H7 (cell line): Measurements from ENCODE around the gene SRSF7. TPM values are rescaled to one million over a fixed set of nuclear protein-coding genes. Genes with fewer than 3 reads are reported as not detected.
"Not testable (repeated sequence)": the region's sequence is repeated elsewhere in the genome, so short reads cannot be mapped to it uniquely, and the experiment has no call there.

Experiments
- DNase-seq: peaks from one replicate; pipeline ENCODE4 v3.0.0; 2012
- H3K27me3 ChIP-seq: 2 replicates; pipeline ENCODE4 v1.6.0; 2011; ENCODE audit warnings: mild to moderate bottlenecking, low read length; ENCODE audit not compliant: control insufficient read depth, insufficient read depth
- H3K36me3 ChIP-seq: replicated peaks from 2 replicates; pipeline ENCODE4 v1.5.1; 2011; ENCODE audit warnings: low read length; ENCODE audit not compliant: control insufficient read depth, insufficient read depth
- H3K4me3 ChIP-seq: 2 replicates; pipeline ENCODE4 v1.5.1; 2011; ENCODE audit warnings: low read depth, mild to moderate bottlenecking, control low read depth, low read length, moderate library complexity; ENCODE audit not compliant: insufficient read depth
- total RNA-seq: library from RNA; depleted of rRNA; stranded (reverse); fragments of >200 nt; shearing (Covaris generic); gene quantifications from 2 replicates; pipeline ENCODE4 v1.2.3, GENCODE V29; 2014

Gene SRSF7
- total RNA-seq, 1 experiment from 2014 or later, result 206 TPM

- no peaks in the 10 kb centered on the region for H3K27me3 ChIP-seq
- no peak for DNase-seq
- no peaks in the 10 kb centered on the region; the same call in 1 of the 2 replicates for H3K36me3 ChIP-seq
Measured at GRCh38 chr2:38775097-38775920, 24.1 kb upstream of the SRSF7 start.

GRCh38 chr2:38771632-38772031 lies 20.5 kb upstream of the SRSF7 start:
- DNase-seq, result no peak
- H3K4me3 ChIP-seq, result no peak overlapping the region
- H3K36me3 ChIP-seq, result no peaks in the 10 kb centered on the region
- no peaks in the 10 kb centered on the region for H3K27me3 ChIP-seq

More at GRCh38 chr2:38775097-38775920, 24.1 kb upstream of the SRSF7 start:
- H3K4me3 ChIP-seq, result no peak overlapping the region

GRCh38 chr2:38765551-38765950 lies 14.4 kb upstream of the SRSF7 start:
- Histone ChIP-seq H3K36me3 (no peaks in the 10 kb centered on the region), H3K4me3 (no peak overlapping the region), H3K27me3 (no peaks in the 10 kb centered on the region)
- no peak for DNase-seq

GRCh38 chr2:38765149-38765548 lies 14.0 kb upstream of the SRSF7 start:
- no peak overlapping the region for H3K4me3 ChIP-seq
- H3K36me3 ChIP-seq, result no peaks in the 10 kb centered on the region
- no peak for DNase-seq
- no peaks in the 10 kb centered on the region for H3K27me3 ChIP-seq

GRCh38 chr2:38763728-38764127 lies 12.6 kb upstream of the SRSF7 start:
- no peaks in the 10 kb centered on the region for H3K27me3 ChIP-seq
- no peak overlapping the region for H3K4me3 ChIP-seq
- no peaks in the 10 kb centered on the region for H3K36me3 ChIP-seq
- no peak for DNase-seq

- Histone ChIP-seq H3K36me3 (no peaks in the 10 kb centered on the region), H3K27me3 (no peaks in the 10 kb centered on the region), H3K4me3 (no peak overlapping the region)
- DNase-seq, result no peak
Measured at GRCh38 chr2:38763228-38763627, 12.1 kb upstream of the SRSF7 start.

GRCh38 chr2:38755891-38756290 lies 4.7 kb upstream of the SRSF7 start:
- not testable (repeated sequence) for H3K27me3 ChIP-seq, H3K36me3 ChIP-seq, H3K4me3 ChIP-seq, DNase-seq

GRCh38 chr2:38754506-38754905 lies 3.3 kb upstream of the SRSF7 start:
- Histone ChIP-seq H3K27me3 (no peaks in the 10 kb centered on the region), H3K4me3 (no peak overlapping the region), H3K36me3 (no peaks in the 10 kb centered on the region)
- no peak for DNase-seq

GRCh38 chr2:38754049-38754448 lies 2.9 kb upstream of the SRSF7 start:
- Histone ChIP-seq H3K4me3 (no peak overlapping the region), H3K27me3 (no peaks in the 10 kb centered on the region), H3K36me3 (peaks cover under 1% of the 10 kb centered on the region; the same call in 1 of the 2 replicates)
- DNase-seq, result no peak

- Histone ChIP-seq H3K4me3 (peak overlapping the region; percentile 42), H3K27me3 (no peaks in the 10 kb centered on the region), H3K36me3 (peaks cover 21% of the 10 kb centered on the region)
- peak; percentile 54 for DNase-seq
Measured at GRCh38 chr2:38751596-38752410, 642 bp upstream of the SRSF7 start.

GRCh38 chr2:38750011-38750890 lies 910 bp downstream of the SRSF7 start:
- H3K36me3 ChIP-seq, result peaks cover 32% of the 10 kb centered on the region

GRCh38 chr2:38748943-38749804 lies 2.0 kb downstream of the SRSF7 start:
- H3K4me3 ChIP-seq, result peak overlapping the region; percentile 91
- H3K36me3 ChIP-seq, result peaks cover 36% of the 10 kb centered on the region
- H3K27me3 ChIP-seq, result no peaks in the 10 kb centered on the region
- no peak for DNase-seq

More at GRCh38 chr2:38750011-38750890, 910 bp downstream of the SRSF7 start:
- Histone ChIP-seq H3K27me3 (no peaks in the 10 kb centered on the region), H3K4me3 (peak overlapping the region; percentile 91)
- DNase-seq, result peak; percentile 68

- Histone ChIP-seq H3K27me3 (no peaks in the 10 kb centered on the region), H3K36me3 (peaks cover 36% of the 10 kb centered on the region), H3K4me3 (no peak overlapping the region)
Measured at GRCh38 chr2:38748391-38748790, 2.8 kb downstream of the SRSF7 start.

More at GRCh38 chr2:38748391-38748790, 2.8 kb downstream of the SRSF7 start:
- no peak for DNase-seq
